Measurements from ENCODE around the gene CASP4. TPM values are rescaled to one million over a fixed set of nuclear protein-coding genes. Genes with fewer than 3 reads are reported as not detected.

Gene CASP4
- 3.5 to 6.9 TPM (median 4.7 TPM) in 5 replicates for total RNA-seq (2022; extraction: Qiagen RNA extraction)

DNA sequence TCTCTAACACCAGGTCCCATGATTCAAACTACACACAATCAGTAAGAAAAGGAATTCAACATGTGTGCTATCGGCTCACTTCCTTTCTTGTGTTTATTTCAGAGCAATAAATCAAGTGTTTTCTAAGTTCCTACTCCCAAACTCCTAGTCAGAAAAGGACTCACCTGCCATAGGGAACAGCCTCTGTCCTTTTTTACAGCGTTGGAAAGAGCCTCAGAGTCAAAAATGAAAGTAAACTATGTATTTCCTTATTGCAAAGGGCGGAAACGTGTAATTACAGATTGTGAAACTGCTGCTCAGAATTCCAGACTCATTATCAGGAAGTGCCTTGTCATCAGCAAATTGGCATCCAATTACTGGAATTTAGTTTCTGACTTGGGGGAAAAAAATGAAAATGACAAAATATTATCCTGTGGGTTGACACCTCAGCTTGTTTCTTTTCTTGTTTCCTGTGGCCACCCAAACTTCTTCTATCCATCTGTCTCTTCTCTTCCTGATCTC lies at the start of gene CASP4:
CASP4 (minus strand) TSS at position 220 of the 501 bp plus-strand sequence; CDS start at position 171, 49 bp downstream.

DNA sequence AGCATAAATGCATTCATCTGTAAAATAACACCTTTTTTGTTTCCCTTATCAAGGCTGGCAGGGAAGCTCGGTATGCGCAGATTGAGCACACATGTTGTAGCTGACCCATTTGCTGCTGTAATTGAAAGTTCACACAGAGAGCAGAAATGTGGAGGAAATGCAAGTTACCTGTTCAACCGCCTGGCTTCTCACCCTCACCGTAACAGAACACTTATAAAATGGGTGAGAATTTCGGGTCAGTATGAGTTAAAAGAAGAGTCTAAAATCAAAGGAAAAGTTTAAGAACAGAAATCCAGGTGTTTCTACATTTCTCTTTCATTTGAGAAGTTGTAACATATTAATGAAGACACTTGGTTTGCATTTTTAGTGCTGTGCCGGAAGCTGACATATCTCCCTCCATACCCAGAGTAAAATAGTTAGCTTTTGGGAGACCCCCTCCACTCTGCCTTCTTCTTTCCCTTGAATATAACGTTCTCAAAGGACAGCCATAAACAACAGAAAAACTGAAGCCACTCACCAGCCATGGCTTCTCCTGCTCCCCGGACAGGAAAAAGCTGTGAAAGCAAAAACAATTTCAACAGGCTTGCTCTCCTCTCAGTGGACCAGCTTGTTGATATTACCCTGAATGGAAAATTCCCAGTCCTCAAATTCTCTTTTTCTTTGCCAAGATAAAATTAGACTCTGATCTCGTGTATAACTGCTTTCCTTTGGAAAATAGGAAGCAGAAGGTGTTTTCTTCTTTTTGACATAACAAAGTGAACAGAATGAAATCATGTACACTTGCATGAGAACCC lies 70.3 kb downstream of the CASP4 start, which contains the start of gene CASP12:
CASP12 (minus strand) TSS at position 570 of the 794 bp plus-strand sequence.

Other genes with a start within 250 kb of the CASP4 start
- gene CASP12, start 70.1 kb downstream of the CASP4 start, total RNA-seq (2022; extraction: Qiagen RNA extraction) = not detected in 5 replicates
- not detected in 5 replicates for gene CASP5, start 54.6 kb upstream of the CASP4 start, total RNA-seq (2022; extraction: Qiagen RNA extraction)
- gene CASP1, start 66.6 kb upstream of the CASP4 start, total RNA-seq (2022; extraction: Qiagen RNA extraction) = 0.45 to 1.0 TPM (median 0.57 TPM) in 3 of 5 replicates, not detected in the others
- gene CARD16, start 76.8 kb upstream of the CASP4 start, total RNA-seq (2022; extraction: Qiagen RNA extraction) = not detected in 5 replicates
- gene CARD18, start 171.2 kb upstream of the CASP4 start, total RNA-seq (2022; extraction: Qiagen RNA extraction) = not detected in 5 replicates

Measured in A549 treated with Mapracorat at 1 μM for 4 hours (cell line).